Stimulated activated CD8-positive, alpha-beta memory T cell treated with anti-CD3 and anti-CD28 coated beads, Interleukin-7, amount 100 ng/mL, for 4 hours (primary cell): ENCODE measurements around the gene ZC3H11A.

ENCODE experiments used
- DNase-seq, 2 donors: peaks; one replicate each; pipeline ENCODE4 v3.0.0-alpha.2; 2020; ENCODE audit warnings: low read depth in 2 of 2

ZC3H11A gene

GRCh38 chr1:203842559-203842876 is 47.1 kb downstream of the ZC3H11A start:
- no peak for DNase-seq

GRCh38 chr1:203843435-203843834 is 48.0 kb downstream of the ZC3H11A start:
- DNase-seq, result no peak
